HTR-8/SVneo (cell line): Measurements from ENCODE around the gene TVP23C.
A peak's percentile ranks its signal among the peaks of the same experiment; 100 is the strongest.
"Not testable (repeated sequence)": the region's sequence is repeated elsewhere in the genome, so short reads cannot be mapped to it uniquely, and the experiment has no call there.

ENCODE experiments used
- DNase-seq: peaks from one replicate; pipeline ENCODE4 v3.0.0; 2011; ENCODE audit warnings: low spot score, mixed read lengths; ENCODE audit not compliant: insufficient read length
- FAIRE-seq: peaks from 2 replicates; lab custom pipeline; 2011; peaks lifted over from hg19 to GRCh38; lab: Jason Lieb, UNC

The TVP23C gene

DNA sequence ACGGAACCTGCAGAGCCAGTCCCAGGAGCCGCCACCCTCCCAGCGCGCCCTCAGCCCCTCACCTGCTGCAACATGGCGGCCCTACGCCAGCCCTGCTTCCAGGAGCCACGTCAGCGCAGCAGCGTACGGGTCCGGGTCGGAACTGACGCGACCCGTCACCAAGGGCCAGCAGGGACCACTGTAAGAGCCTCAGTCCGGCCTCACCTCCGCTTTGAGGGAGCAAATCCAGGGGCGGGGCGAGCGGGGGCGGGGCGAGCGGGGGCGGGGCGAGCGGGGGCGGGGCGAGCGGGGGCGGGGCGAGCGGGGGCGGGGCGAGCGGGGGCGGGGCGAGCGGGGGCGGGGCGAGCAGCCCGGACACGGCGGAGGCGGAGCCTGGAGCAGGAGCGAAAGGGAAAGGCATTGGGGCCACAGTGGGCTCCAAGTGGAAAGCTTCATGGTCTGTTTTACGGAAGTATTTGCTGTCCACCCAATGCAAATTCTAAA lies at the start of gene TVP23C:
TSS of gene TVP23C (minus strand) at position 109 of the 483 bp plus-strand sequence. CDS start at position 74, 35 bp downstream.
- DNase-seq, result peak; percentile 76

DNA sequence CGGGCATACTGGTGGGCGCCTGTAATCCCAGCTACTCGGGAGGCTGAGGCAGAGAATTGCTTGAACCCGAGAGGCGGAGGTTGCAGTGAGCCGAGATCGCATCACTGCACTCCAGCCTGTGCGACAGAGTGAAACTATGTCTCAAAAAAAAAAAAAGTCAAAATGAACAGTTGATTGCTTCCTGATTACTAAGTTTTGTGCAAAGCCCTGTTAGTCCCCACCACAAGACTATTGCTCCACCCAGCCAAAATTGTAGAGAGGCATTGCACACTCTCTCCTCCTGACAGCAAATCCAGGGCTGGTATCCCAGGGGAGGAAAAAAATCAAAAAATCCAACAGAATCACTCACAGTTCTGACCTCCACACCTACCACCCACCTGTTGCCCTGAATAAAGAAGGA lies 29.7 kb upstream of the TVP23C start:
- not testable (repeated sequence) for DNase-seq
- FAIRE-seq, result peak; percentile 40

More for the DNA sequence above, at the start of gene TVP23C:
- FAIRE-seq, result not testable (repeated sequence)

DNA sequence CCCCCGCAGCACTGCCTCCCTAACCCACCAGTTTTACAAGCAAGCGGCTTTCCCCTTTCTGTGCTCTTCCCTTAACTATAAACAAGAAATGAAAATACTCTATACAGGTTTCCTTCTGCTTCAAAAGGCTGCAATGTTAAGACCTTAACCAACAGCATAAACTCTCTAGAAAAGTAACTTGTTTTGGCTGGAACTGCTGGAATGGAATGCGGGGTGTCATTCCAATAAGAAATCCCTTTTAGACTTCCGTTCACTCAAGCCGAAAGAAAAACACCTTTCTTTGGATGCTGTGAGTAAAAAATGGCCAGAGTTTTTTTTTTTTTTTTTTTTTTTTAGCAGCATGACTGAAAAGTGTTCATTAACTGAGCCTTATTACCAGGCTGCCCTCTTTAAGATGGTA lies 28.7 kb upstream of the TVP23C start:
- not testable (repeated sequence) for FAIRE-seq

DNA sequence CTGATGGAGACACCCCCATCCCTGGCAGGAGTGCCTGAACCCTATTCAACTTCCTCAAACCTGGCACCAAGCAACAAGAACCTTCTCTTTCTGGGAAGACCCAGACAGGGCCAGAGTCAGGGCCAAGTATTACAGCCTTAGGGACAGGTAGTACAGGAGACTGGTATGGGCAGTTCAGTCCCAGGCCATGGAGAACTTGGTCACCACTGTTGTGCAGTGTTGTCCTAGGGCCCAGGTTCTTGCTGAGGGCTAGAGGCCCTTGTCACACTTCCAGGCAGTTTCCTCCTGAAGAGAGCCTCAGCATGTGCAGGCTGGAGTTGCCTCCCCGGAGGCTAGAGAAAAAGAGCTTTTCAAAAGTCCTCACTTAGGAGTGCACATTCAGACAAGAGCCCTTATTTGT lies 27.6 kb upstream of the TVP23C start:
- DNase-seq, FAIRE-seq: not testable (repeated sequence)

More for the DNA sequence above, 28.7 kb upstream of the TVP23C start:
- DNase-seq, result not testable (repeated sequence)

DNA sequence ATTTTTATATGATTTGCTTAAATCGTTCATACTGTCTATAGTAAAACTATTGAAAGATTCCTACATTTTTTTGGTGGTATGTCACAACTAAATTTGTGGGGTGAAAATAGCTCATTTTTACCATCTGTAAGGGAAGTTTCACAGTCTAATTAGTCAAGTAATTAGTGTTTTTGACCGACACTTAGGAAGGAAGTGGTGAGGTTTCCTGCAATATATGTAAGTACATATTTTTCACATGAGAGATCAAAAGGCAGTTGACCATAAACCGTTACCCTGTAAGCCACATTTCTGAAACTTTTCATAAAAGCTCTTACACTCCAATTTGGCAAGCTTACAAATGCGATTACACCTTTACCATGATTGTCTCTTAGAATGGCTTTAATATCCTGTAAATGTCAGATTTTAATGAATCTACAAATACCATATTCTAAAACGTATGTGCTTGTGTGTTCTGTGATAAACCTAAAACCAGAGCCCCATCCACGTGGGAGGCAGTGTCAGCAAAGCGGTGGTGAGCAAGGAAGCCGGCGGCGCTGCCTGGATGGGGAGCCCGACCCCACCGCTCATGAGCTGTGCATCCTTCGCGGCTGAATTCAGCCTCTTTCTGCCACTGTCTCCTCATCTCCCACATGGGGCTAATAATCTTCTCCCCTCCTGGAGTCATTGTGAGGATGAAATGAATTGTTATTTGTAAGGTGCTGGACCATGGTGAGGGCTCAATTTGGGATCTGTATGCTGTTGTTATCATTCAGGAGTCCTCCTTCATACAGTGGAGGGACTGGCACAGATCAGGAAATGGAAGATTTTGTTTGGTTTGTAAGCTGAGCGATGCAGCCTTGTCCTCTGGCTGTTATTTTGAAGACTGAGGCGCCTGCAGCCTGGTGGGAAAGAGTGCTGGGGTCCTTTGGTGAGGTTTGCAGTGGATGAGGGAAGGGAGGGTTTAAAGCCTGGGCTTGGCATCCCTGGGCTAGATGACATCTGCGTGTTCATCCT lies 26.6 kb upstream of the TVP23C start:
- FAIRE-seq, result peak; percentile 48
- DNase-seq, result not testable (repeated sequence)

DNA sequence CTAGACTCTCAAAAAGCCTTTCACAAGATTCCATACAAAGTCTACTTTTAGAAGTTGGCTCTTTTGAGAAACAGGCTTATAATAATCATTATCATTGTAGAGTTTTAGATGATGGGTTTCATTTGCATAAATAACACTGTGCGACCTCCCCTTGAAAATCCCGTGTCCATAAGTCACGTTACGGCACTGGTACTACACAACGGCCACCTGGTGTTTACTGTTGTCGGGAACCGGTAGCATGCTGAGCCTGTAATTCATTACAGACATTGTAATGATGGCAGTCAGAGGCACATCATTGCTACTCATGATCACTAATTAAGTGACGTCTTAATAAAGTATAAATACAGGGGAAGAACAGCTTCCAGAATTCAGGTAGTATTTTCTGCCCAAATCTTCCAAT lies 24.7 kb upstream of the TVP23C start:
- not testable (repeated sequence) for FAIRE-seq, DNase-seq

DNA sequence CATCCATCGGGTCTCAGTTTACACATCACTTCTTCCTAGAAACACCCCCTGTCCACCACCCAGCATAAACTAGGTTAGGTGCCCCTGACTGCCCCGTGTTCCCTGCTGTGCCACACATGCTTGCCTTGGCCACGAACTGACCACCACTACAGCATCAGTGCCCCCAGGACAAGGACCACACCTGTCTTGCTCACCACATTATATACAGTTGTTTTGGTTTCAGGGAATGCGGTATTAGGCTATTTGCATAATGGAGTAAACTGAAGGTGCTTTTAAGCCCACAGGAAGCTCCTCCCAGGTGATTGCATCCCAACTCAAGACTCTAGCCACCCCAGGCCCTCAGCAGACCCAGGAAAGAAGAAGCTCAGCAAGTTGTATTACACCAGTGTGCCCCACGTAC lies 20.0 kb upstream of the TVP23C start:
- not testable (repeated sequence) for DNase-seq
- peak; percentile 76 for FAIRE-seq

DNA sequence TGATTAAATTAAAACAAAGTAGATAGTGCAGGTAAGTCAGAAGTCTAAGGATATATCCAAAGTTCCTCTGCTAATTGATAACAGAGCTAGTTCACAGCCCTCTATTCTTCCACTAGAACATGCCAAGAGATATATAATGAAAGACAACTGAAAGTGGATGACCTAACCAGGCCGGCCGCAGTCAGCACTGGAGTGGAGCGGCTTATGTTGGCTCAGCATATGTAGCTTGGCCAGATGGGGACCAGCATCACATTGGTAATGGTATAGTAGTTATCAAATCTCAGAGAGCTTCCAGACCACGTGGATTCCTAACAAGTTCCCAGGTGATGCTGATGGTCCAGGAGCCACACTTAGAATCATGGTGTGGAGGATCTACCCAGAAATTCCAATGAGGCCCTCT lies 18.2 kb upstream of the TVP23C start:
- not testable (repeated sequence) for DNase-seq
- peak; percentile 57 for FAIRE-seq

DNA sequence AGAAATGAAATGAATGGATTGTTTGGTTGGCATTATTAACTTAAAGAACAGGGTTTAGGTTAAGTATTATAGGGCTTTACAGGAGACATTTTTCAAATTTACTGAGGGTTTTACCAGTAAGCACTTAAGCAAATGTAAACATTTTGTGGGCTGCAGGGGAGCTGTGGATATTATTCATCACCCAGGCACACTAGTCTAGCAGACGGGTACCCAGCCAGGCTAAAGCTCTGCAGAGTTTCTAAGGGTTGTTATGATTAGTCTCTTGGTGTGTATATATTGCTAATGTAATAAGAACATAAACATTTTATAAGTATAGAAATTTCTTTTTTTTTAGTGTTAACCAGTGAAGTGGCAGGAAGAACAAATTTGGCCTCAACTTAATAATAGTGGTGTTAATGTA lies 13.6 kb upstream of the TVP23C start:
- not testable (repeated sequence) for FAIRE-seq, DNase-seq

DNA sequence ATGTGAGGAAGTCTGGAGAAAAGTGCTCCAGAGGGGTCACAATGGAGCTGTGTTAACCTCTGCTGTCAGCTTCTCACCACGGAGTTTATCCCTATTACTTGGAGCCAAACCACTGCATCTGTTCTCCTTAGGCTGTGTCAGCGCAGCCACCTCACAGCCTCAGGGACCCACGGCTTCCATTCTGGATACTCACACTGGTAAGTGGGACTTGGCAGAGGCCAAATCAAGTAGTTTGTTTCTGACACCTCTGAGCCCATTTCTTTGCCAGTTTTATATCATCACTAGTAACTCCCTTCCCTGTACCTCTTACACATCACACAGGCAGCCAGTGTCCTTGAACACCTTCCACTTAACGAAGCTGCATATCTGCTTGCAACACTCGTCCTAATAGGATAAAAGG lies 11.4 kb upstream of the TVP23C start:
- DNase-seq, FAIRE-seq: not testable (repeated sequence)

DNA sequence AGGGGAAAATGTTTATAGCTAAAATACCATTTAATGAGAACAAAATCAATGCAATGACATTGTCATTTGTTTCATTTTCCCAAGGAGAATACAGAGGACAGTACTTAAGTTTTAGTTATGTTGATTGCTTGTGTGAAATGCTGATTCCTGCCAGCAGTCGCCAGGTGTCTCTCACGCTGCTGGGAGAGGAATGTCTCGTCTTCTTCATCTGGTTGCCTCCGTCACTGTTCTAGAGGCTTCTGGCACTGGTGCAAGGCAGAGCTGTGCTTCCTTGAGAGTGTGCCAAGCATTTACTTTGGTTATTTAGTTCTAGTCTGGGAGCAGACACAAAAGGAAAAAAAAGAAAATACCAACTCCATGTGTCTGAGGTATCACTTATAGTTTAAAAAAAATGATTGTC lies 10.6 kb upstream of the TVP23C start:
- DNase-seq, FAIRE-seq: not testable (repeated sequence)

DNA sequence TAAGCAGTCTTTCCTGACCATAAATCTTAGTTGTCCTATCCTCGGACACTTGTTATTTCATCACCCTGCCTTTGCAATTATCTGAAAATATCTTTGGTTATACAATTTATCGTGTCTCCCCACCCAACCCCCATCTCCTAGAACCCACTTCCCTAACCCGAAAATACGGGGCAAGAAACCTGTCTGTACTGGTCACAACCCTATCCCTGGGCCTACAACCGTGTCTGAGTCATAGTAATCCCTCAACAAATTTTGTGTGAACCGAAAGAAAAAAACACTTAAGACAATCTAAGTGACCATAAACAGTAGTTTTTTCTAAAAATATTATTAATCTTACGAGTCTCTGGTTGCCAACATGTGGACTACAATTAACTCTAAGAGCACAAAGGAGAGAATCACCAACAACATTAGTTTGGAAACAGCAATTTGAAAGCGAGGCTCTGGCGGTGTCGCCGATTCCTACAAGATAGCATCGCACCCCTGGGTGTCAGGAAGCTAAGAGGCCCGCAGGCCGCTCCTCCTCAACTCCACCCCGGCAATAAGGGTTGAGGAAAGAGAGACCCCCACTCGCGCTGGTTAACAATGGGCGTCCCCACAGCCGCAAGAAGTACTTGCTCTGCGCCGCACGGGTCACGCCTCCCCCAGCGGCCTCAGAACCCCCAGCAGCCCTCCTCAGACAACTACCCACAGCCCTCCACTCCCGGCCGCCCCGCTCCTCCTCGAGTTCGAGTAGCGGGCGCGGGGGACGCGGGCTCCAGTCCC lies 489 bp downstream of the TVP23C start:
- FAIRE-seq, DNase-seq: not testable (repeated sequence)

DNA sequence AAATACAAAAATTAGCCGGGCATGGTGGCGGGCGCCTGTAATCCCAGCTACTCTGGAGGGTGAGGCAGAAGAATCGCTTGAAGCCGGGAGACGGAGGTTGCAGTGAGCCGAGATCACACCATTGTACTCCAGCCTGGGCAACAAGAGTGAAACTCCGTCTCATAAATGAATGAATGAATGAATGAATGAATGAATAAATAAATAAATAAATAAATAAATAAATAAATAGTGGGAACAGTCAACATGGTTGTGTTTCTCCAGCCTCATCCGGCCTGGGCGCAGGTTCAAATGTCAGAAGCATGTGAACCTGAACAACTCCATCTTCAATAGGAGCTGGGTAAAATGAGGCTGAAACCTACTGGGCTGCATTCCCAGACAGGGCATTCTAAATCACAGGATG lies 1.8 kb downstream of the TVP23C start:
- DNase-seq, FAIRE-seq: not testable (repeated sequence)

DNA sequence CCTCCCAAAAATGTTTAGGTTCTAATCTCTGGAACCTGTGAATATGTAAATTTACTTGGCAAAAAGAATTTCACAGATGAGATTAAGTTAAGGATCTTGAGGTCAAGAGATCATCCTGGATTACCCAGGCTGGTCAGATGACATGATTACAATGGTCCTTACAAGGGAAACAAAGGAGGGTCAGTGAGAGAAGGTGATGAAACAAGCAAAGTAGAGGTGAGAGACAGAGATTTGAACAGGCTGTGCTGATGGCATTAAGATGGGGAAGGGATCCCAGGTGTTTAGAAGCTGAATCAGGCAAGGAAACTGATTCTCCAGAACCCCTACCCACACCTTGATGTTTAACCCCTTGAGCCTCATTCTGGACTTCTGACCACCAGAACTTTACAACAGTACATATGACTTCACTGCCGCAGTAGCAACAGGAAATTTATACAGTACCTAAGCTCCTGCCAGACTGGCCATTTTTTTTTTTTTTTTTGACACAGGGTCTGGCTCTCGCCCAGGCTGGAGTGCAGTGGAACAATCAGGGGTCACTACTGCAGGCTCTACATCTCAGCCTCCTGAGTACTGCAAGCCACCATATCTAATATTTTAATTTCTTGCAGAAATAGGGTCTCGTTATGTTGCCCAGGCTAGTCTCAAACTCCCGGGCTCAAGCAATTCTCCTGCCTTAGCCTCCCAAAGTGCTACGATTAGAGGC lies 4.7 kb downstream of the TVP23C start:
- not testable (repeated sequence) for FAIRE-seq, DNase-seq

DNA sequence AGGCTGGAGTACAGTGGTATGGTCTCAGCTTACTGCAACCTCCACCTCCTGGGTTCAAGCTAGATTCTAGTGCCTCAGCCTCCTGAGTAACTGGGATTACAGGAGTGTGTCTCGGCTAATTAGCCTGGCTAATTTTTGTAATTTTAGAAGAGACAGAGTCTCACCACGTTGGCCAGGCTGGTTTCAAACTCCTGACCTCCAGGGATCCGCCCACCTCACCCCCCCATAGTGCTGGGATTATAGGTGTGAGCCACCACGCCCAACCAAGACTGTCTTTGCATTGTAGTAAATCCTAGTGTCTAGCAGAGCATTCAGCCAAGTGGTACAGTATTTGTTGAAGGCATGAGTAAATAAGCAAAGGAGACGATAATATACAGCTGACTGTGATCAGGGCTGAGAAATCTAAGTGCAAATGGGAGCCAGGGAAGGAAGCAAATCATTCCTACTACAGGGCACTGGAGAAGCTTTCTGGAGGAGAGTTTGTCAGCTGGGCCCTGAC lies 5.9 kb downstream of the TVP23C start:
- peak; percentile 76 for FAIRE-seq
- not testable (repeated sequence) for DNase-seq

DNA sequence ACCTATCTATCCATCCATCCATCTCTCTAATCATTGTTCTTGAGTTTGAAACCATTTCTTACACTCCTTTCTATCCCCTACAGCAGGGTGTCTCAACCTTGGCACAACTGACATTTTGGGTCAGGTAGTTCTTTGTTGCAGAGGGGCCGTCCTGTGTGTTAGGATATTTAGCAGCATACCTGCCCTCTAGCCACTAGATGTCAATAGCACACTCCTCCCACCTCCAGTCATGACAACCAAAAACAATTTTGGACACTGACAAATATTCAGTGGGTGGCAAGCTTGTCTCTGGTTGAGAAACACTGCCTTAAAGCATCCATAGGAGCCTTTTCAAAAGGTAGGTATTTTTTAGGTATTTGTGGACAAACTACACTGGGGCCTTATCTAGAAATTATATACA lies 10.4 kb downstream of the TVP23C start:
- peak; percentile 90 for FAIRE-seq
- DNase-seq, result not testable (repeated sequence)

DNA sequence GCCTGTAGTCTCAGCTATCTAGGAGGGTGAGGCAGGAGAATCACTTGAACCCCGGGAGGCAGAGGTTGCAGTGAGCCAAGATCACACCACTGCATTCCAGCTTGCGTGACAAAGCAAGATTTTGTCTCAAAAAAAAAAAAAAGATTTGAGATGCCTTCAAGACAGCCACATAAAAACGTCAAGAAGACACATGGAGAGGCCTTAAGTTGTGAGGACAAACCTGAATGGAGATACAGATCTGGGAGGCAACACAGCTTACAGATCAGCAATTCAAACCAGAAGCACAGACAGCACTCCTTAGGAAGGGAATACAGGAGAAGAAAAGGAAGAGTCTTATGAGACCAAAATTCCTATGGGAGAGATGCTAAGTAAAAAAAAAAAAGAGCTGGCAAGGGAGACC lies 13.7 kb downstream of the TVP23C start:
- FAIRE-seq, DNase-seq: not testable (repeated sequence)

DNA sequence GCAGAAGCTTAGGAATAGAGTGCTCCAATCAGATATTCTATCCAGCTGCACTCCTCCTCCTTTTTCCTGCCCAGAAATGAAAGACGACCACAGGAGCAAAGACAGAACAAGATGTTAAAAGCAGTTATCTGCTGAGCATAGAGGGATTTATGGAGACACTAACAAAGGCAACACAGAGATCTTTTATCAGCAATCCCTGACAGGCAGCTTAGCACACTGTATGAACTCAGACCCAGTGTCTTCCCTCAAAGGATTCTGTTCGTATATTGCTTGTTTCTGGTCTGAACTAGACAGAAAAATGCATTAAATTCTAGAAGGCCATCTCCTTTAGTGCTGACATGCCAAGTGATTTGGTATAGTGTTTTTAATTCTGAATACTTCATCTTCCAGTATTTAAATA lies 16.7 kb downstream of the TVP23C start:
- FAIRE-seq, result peak; percentile 74
- DNase-seq, result not testable (repeated sequence)
